A673 (cell line): Measurements from ENCODE around the gene ACSL1. TPM values are rescaled to one million over a fixed set of nuclear protein-coding genes. Genes with fewer than 3 reads are reported as not detected.

ENCODE experiments used
- BruUV-seq: library from RNA; stranded (reverse); fragments of 400-500 nt; replicated peaks from 2 replicates; lab custom pipeline; 2021; lab: Mats Ljungman, UMichigan
- CTCF ChIA-PET: fragments of 300-600 bp; sonication (Branson Sonifier 250); formaldehyde crosslinking; loops from one replicate; lab custom pipeline; 2022; ENCODE audit warnings: antibody characterized with exemption; lab: Charles Lee
- POLR2A ChIA-PET: fragments of 300-600 bp; sonication (Branson Sonifier 250); formaldehyde crosslinking; loops from one replicate; lab custom pipeline; 2022; ENCODE audit warnings: antibody characterized with exemption; ENCODE audit not compliant: low non-redundant PET; lab: Charles Lee
- DNase-seq: peaks from one replicate; pipeline ENCODE4 v3.0.0-alpha.2; 2015; ENCODE audit warnings: low spot score
- H3K27ac ChIP-seq: fragments of 200-600 bp; sonication (generic); 2 replicates; pipeline ENCODE4 v1.5.1; 2016; ENCODE audit warnings: mixed run types, low read depth, mild to moderate bottlenecking, mixed read lengths, antibody characterized with exemption, low read length; ENCODE audit not compliant: poor library complexity, severe bottlenecking
- H3K27me3 ChIP-seq: fragments of 200-600 bp; sonication (generic); replicated peaks from 2 replicates; pipeline ENCODE4 v1.6.1; 2017; ENCODE audit warnings: mixed run types, low read depth, mild to moderate bottlenecking, mixed read lengths, antibody characterized with exemption, low read length; ENCODE audit not compliant: insufficient read depth, poor library complexity
- H3K36me3 ChIP-seq: fragments of 200-600 bp; sonication (generic); 2 replicates; pipeline ENCODE4 v1.6.1; 2016; ENCODE audit warnings: mixed run types, mild to moderate bottlenecking, mixed read lengths, antibody characterized with exemption, low read length; ENCODE audit not compliant: insufficient read depth, poor library complexity, severe bottlenecking
- H3K4me1 ChIP-seq: fragments of 200-600 bp; sonication (generic); 2 replicates; pipeline ENCODE4 v1.6.1; 2017; ENCODE audit warnings: mixed run types, mild to moderate bottlenecking, mixed read lengths, antibody characterized with exemption, low read length; ENCODE audit not compliant: insufficient read depth, poor library complexity, severe bottlenecking
- H3K4me3 ChIP-seq: fragments of 200-600 bp; sonication (generic); 2 replicates; pipeline ENCODE4 v1.5.1; 2016; ENCODE audit warnings: low read depth, mixed run types, mild to moderate bottlenecking, mixed read lengths, low read length; ENCODE audit not compliant: poor library complexity, severe bottlenecking
- H3K9me3 ChIP-seq: fragments of 200-600 bp; sonication (generic); 2 replicates; pipeline ENCODE4 v1.6.1; 2016; ENCODE audit warnings: mixed run types, low read depth, mild to moderate bottlenecking, mixed read lengths, antibody characterized with exemption, low read length; ENCODE audit not compliant: poor library complexity, severe bottlenecking
- CTCF ChIP-seq: fragments of 300-800, 200-600 bp; sonication (generic); conservative IDR thresholded peaks from 2 replicates; pipeline ENCODE4 v1.5.1; 2017; ENCODE audit warnings: low read depth, mild to moderate bottlenecking, antibody characterized with exemption, low read length, moderate library complexity, mixed read lengths
- EZH2 ChIP-seq: fragments of 200-600 bp; sonication (generic); IDR thresholded peaks from 2 replicates; pipeline ENCODE4 v1.6.1; 2017; ENCODE audit warnings: borderline replicate concordance, low read depth, mild to moderate bottlenecking, mixed read lengths, antibody characterized with exemption, low read length; ENCODE audit not compliant: poor library complexity, severe bottlenecking
- intact Hi-C: fragments of 100-400 bp; cut with micrococcal nuclease; formaldehyde crosslinking; loops from one replicate; pipeline ENCODE4 v1.10.0; 2022; ENCODE audit not compliant: unreplicated experiment
- total RNA-seq: library from RNA; stranded (reverse); gene quantifications from 2 replicates; pipeline ENCODE4 v1.2.3, GENCODE V29; 2021

Gene ACSL1
- total RNA-seq, 1 experiment from 2014 or later: 5.2 TPM

- no peaks in the 10 kb centered on the region for H3K9me3 ChIP-seq
- CTCF ChIA-PET: no interaction called here
Observed at GRCh38 chr4:184851200-184851541, 25.4 kb upstream of the ACSL1 start.

GRCh38 chr4:184850431-184851199 lies 24.8 kb upstream of the ACSL1 start:
- BruUV-seq: TSS peak; percentile 26
- Histone ChIP-seq H3K27me3 (no peaks in the 10 kb centered on the region), H3K4me3 (no peak overlapping the region), H3K9me3 (no peaks in the 10 kb centered on the region), H3K4me1 (peaks cover 6% of the 10 kb centered on the region), H3K27ac (peak overlapping the region; percentile 44), H3K36me3 (no peaks in the 10 kb centered on the region)
- DNase-seq: peak; percentile 18
- CTCF ChIA-PET: no interaction called here
- intact Hi-C loops: no loop called here
- TF ChIP-seq CTCF (no peak), EZH2 (no peak)
- POLR2A ChIA-PET: interaction anchor here (0.7 kb wide), 1 partner anchor 15 kb away, joined by 4 read pairs; no protein-coding TSS in a partner anchor

More at GRCh38 chr4:184851200-184851541, 25.4 kb upstream of the ACSL1 start:
- TF ChIP-seq EZH2 (no peak), CTCF (no peak)
- no TSS peak for BruUV-seq
- Histone ChIP-seq H3K36me3 (no peaks in the 10 kb centered on the region), H3K27me3 (no peaks in the 10 kb centered on the region), H3K4me3 (no peak overlapping the region), H3K4me1 (peaks cover 6% of the 10 kb centered on the region), H3K27ac (peak overlapping the region; percentile 44)
- intact Hi-C loops: no loop called here
- POLR2A ChIA-PET: interaction anchor here (0.7 kb wide), 1 partner anchor 15 kb away, joined by 4 read pairs; no protein-coding TSS in a partner anchor
- DNase-seq: peak; percentile 53

GRCh38 chr4:184850018-184850417 lies 24.2 kb upstream of the ACSL1 start:
- DNase-seq: no peak
- no peaks in the 10 kb centered on the region for H3K27me3 ChIP-seq
- H3K27ac ChIP-seq: no peak overlapping the region
- no peaks in the 10 kb centered on the region for H3K36me3 ChIP-seq
- H3K9me3 ChIP-seq: no peaks in the 10 kb centered on the region
- H3K4me3 ChIP-seq: no peak overlapping the region
- intact Hi-C loops: no loop called here
- POLR2A ChIA-PET: no interaction called here
- CTCF ChIA-PET: no interaction called here
- no peak for TF ChIP-seq EZH2
- no peak for TF ChIP-seq CTCF
- no TSS peak for BruUV-seq
- peaks cover 10% of the 10 kb centered on the region for H3K4me1 ChIP-seq
